Panc1 (cell line): ENCODE results near the gene FCGBP. TPM values are rescaled to one million over a fixed set of nuclear protein-coding genes. Genes with fewer than 3 reads are reported as not detected.

Experiments
- ATAC-seq: fragments of 200-7000 bp; cut with Tn5 transposase; 2 replicates; pipeline ENCODE4 v1.9.1; 2020; ENCODE audit warnings: mild to moderate bottlenecking, moderate library complexity
- BruUV-seq: library from RNA; stranded (reverse); fragments of 400-500 nt; replicated peaks from 2 replicates; lab custom pipeline; 2021; lab: Mats Ljungman, UMichigan
- CTCF ChIA-PET: fragments of 300-600 bp; sonication (Branson Sonifier 250); formaldehyde crosslinking; loops from one replicate; lab custom pipeline; 2022; ENCODE audit warnings: antibody characterized with exemption; lab: Charles Lee
- POLR2A ChIA-PET: fragments of 300-600 bp; sonication (Branson Sonifier 250); formaldehyde crosslinking; loops from one replicate; lab custom pipeline; 2022; ENCODE audit warnings: antibody characterized with exemption; lab: Charles Lee
- DNase-seq: peaks from one replicate; pipeline ENCODE4 v3.0.0-alpha.2; 2010; ENCODE audit warnings: low read depth, low spot score
- H3K27ac ChIP-seq: 2 replicates; pipeline ENCODE4 v1.5.1; 2011; ENCODE audit warnings: mild to moderate bottlenecking, low read length, inconsistent platforms
- H3K27me3 ChIP-seq: fragments of 200-500 bp; sonication (Bioruptor generic); 2 replicates; pipeline ENCODE4 v1.6.0; 2014; ENCODE audit warnings: low read length, inconsistent platforms; ENCODE audit not compliant: control insufficient read depth, insufficient read depth
- H3K36me3 ChIP-seq: fragments of 200-500 bp; sonication (Bioruptor generic); 2 replicates; pipeline ENCODE4 v1.5.1; 2014; ENCODE audit warnings: inconsistent platforms, mild to moderate bottlenecking, low read length, moderate library complexity; ENCODE audit not compliant: control insufficient read depth, insufficient read depth
- H3K4me1 ChIP-seq: 2 replicates; pipeline ENCODE4 v1.5.1; 2011; ENCODE audit warnings: inconsistent platforms, mild to moderate bottlenecking, low read length, moderate library complexity; ENCODE audit not compliant: control insufficient read depth, insufficient read depth
- H3K4me3 ChIP-seq, 2 experiments: 2 replicates each; pipeline ENCODE4 v1.5.1; 2011 to 2012; ENCODE audit warnings: low read depth in 2 of 2, low read length in 2 of 2, mild to moderate bottlenecking in 2 of 2, inconsistent platforms in 1 of 2, moderate library complexity in 1 of 2
- H3K9me3 ChIP-seq: fragments of 200-500 bp; sonication (Bioruptor generic); 2 replicates; pipeline ENCODE4 v1.5.1; 2014; ENCODE audit warnings: low read depth, mild to moderate bottlenecking, inconsistent platforms, low read length, moderate library complexity; ENCODE audit not compliant: control insufficient read depth, insufficient read depth
- CTCF ChIP-seq: fragments of 450-650 bp; IDR thresholded peaks from 2 replicates; pipeline ENCODE4 v1.5.1; 2017; ENCODE audit warnings: mild to moderate bottlenecking
- POLR2AphosphoS5 ChIP-seq: IDR thresholded peaks from 2 replicates; pipeline ENCODE4 v1.6.1; 2012; ENCODE audit warnings: mild to moderate bottlenecking, low read depth, low read length, moderate library complexity
- REST ChIP-seq, 2 experiments: IDR thresholded peaks; 2 replicates each; pipeline ENCODE4 v1.6.1; 2011 to 2012; ENCODE audit warnings: low read depth in 2 of 2, control low read depth in 1 of 2, low read length in 1 of 2, mild to moderate bottlenecking in 1 of 2, moderate library complexity in 1 of 2; ENCODE audit not compliant: insufficient read depth in 1 of 2
- SIN3A ChIP-seq: IDR thresholded peaks from 2 replicates; pipeline ENCODE4 v1.6.1; 2012; ENCODE audit warnings: low read depth, mild to moderate bottlenecking, low read length, moderate library complexity, borderline replicate concordance; ENCODE audit not compliant: insufficient read depth
- TCF7L2 ChIP-seq: IDR thresholded peaks from 2 replicates; pipeline ENCODE4 v1.6.1; 2011; ENCODE audit warnings: mild to moderate bottlenecking, low read depth, low read length, inconsistent platforms
- in situ Hi-C: cut with HindIII; loops from 2 replicates; pipeline ENCODE4 v1.10.0; 2016; ENCODE audit warnings: low sequenced_read_pairs, low pct_unique_long_range_greater_than_20kb
- intact Hi-C: fragments of 100-400 bp; cut with micrococcal nuclease; formaldehyde crosslinking; loops from one replicate; pipeline ENCODE4 v1.10.0; 2022; ENCODE audit not compliant: unreplicated experiment
- total RNA-seq: library from RNA; stranded (reverse); gene quantifications from one replicate; pipeline ENCODE4 v1.2.1, GENCODE V29; 2021; ENCODE audit not compliant: unreplicated experiment

Gene FCGBP
- total RNA-seq, 1 experiment from 2014 or later: 6.4 TPM

GRCh38 chr19:39970425-39970674 is 35.9 kb upstream of the FCGBP start:
- BruUV-seq: TSS peak; percentile 89
- intact Hi-C loops: loop anchor here (2.0 kb wide), 2 partner anchors 74 to 126 kb away; no protein-coding TSS in a partner anchor
- CTCF ChIA-PET: interaction anchor here (0.5 to 4.2 kb wide), 97 partner anchors 9 to 673 kb away, joined by 3 to 149 read pairs (median 5); partner anchors contain the start of genes DLL3, DYRK1B, EID2B and FBL

More at GRCh38 chr19:39970425-39970674, 35.9 kb upstream of the FCGBP start:
- no peaks in the 10 kb centered on the region for H3K27me3 ChIP-seq
- in situ Hi-C loops: loop anchor here (5.0 kb wide), 4 partner anchors 33 to 128 kb away; no protein-coding TSS in a partner anchor
- H3K27ac ChIP-seq: peak overlapping the region; percentile 82
- peaks cover 17% of the 10 kb centered on the region for H3K4me1 ChIP-seq
- DNase-seq (no peak), ATAC-seq (no peak)
- no peak for TF ChIP-seq CTCF
- TF ChIP-seq POLR2AphosphoS5: no peak
- TF ChIP-seq SIN3A: no peak
- TF ChIP-seq REST (IDR thresholded peaks at IDR 0.05; ENCODE audit: insufficient read depth in 1 of 2, low read depth in 2 of 2, low read length in 1 of 2): no peak
- no peak for TF ChIP-seq TCF7L2
- peak overlapping the region; percentile 35 to 50 for H3K4me3 ChIP-seq
- H3K36me3 ChIP-seq: peaks cover 34% of the 10 kb centered on the region
- no peaks in the 10 kb centered on the region for H3K9me3 ChIP-seq
- POLR2A ChIA-PET: interaction anchor here (0.5 to 4.0 kb wide), 82 partner anchors 9 to 1886 kb away, joined by 3 to 55 read pairs (median 5); partner anchors contain the start of genes AKT2, DYRK1B, FBL and FCGBP
